Calu3 (cell line): Measurements from ENCODE around the gene TSC1. TPM values are rescaled to one million over a fixed set of nuclear protein-coding genes. Genes with fewer than 3 reads are reported as not detected.

Experiments used
- Bru-seq: library from RNA; stranded (reverse); fragments of 400-500 nt; gene quantifications from one replicate; lab custom pipeline; 2021; lab: Mats Ljungman, UMichigan
- BruChase-seq, 2 experiments: library from RNA; stranded (reverse); fragments of 400-500 nt; gene quantifications; one replicate each; lab custom pipeline; 2021; lab: Mats Ljungman, UMichigan
- BruUV-seq: library from RNA; stranded (reverse); fragments of 400-500 nt; replicated peaks from 2 replicates; lab custom pipeline; 2021; lab: Mats Ljungman, UMichigan
- CTCF ChIA-PET: fragments of 300-600 bp; sonication (Branson Sonifier 250); formaldehyde crosslinking; loops from one replicate; lab custom pipeline; 2022; ENCODE audit warnings: antibody characterized with exemption; lab: Charles Lee
- DNase-seq: peaks from one replicate; pipeline ENCODE4 v3.0.0; 2022
- H3K27ac Mint-ChIP-seq: one replicate; pipeline ENCODE4 v1.8.0; 2022; ENCODE audit warnings: mixed read lengths; ENCODE audit not compliant: unreplicated experiment
- H3K27me3 Mint-ChIP-seq: one replicate; pipeline ENCODE4 v1.8.0; 2022; ENCODE audit warnings: mixed read lengths; ENCODE audit not compliant: unreplicated experiment
- H3K36me3 Mint-ChIP-seq: one replicate; pipeline ENCODE4 v1.8.0; 2022; ENCODE audit warnings: mild to moderate bottlenecking, moderate library complexity, mixed read lengths; ENCODE audit not compliant: insufficient read depth, unreplicated experiment
- H3K4me1 Mint-ChIP-seq: one replicate; pipeline ENCODE4 v1.8.0; 2022; ENCODE audit warnings: mild to moderate bottlenecking, low read depth, mixed read lengths; ENCODE audit not compliant: unreplicated experiment
- H3K4me3 Mint-ChIP-seq: one replicate; pipeline ENCODE4 v1.8.0; 2022; ENCODE audit warnings: mild to moderate bottlenecking, low read depth, moderate library complexity, mixed read lengths; ENCODE audit not compliant: unreplicated experiment
- H3K9me3 Mint-ChIP-seq: one replicate; pipeline ENCODE4 v1.8.0; 2022; ENCODE audit warnings: low read depth, mixed read lengths; ENCODE audit not compliant: unreplicated experiment
- CTCF ChIP-seq: fragments of 200-600 bp; IDR thresholded peaks from one replicate; pipeline ENCODE4 v1.8.0; 2022; ENCODE audit warnings: antibody characterized with exemption; ENCODE audit not compliant: unreplicated experiment
- intact Hi-C: fragments of 100-400 bp; cut with micrococcal nuclease; formaldehyde crosslinking; loops from one replicate; pipeline ENCODE4 v1.10.0; 2022; ENCODE audit not compliant: unreplicated experiment
- long read RNA-seq: library from polyadenylated mRNA; stranded (forward); transcript quantifications from one replicate; pipeline ENCODE4 v2.0.0, GENCODE V29; 2022
- total RNA-seq: library from RNA; stranded (reverse); gene quantifications from 2 replicates; pipeline ENCODE4 v1.2.3, GENCODE V29; 2022

The TSC1 gene
- total RNA-seq, result 31.7 and 35.9 TPM in 2 replicates
- percentile 70 among the genes with signal in this experiment for Bru-seq, nascent RNA
- percentile 68 among the genes with signal in this experiment for BruChase-seq, experiment 1, labeled RNA remaining after a 6-hour chase
- percentile 74 among the genes with signal in this experiment for BruChase-seq, experiment 2, labeled RNA remaining after a 2-hour chase
- long read RNA-seq, partial matches to known transcripts, result 1 of 12 reads
- long read RNA-seq, other reads (novel, unspliced or antisense), result 8 of 12 reads

- no peaks in the 10 kb centered on the region for H3K9me3 Mint-ChIP-seq
These were observed at the start of gene TSC1 for GRCh38 chr9:132944294-132945185. TSC1 (minus strand) TSS chr9:132944616; CDS start chr9:132928872, 15,744 bp downstream.

GRCh38 chr9:132993511-132993939 is 49.1 kb upstream of the TSC1 start:
- Mint-ChIP-seq H3K36me3 (peaks cover 5% of the 10 kb centered on the region), H3K27ac (no peak overlapping the region), H3K9me3 (no peaks in the 10 kb centered on the region), H3K4me3 (no peak overlapping the region), H3K4me1 (peaks cover 18% of the 10 kb centered on the region), H3K27me3 (peaks cover 80% of the 10 kb centered on the region)
- BruUV-seq, result no TSS peak
- no peak for DNase-seq
- CTCF ChIA-PET, result interaction anchor here (1.1 to 1.2 kb wide), 2 partner anchors 9 to 29 kb away, joined by 3 to 4 read pairs; no protein-coding TSS in a partner anchor
- TF ChIP-seq CTCF, result no peak
- intact Hi-C loops, result no loop called here

More at GRCh38 chr9:132944294-132945185, at the start of gene TSC1:
- H3K27me3 Mint-ChIP-seq, result no peaks in the 10 kb centered on the region
- BruUV-seq, result no TSS peak
- CTCF ChIA-PET, result no interaction called here
- no peak for TF ChIP-seq CTCF
- intact Hi-C loops, result no loop called here
- H3K27ac Mint-ChIP-seq, result peak within 1 kb of the TSS; percentile 94
- H3K4me3 Mint-ChIP-seq, result peak within 1 kb of the TSS; percentile 78
- peaks cover 6% of the 10 kb centered on the region for H3K4me1 Mint-ChIP-seq
- H3K36me3 Mint-ChIP-seq, result peaks cover 22% of the 10 kb centered on the region
- peak; percentile 94 for DNase-seq

DNA sequence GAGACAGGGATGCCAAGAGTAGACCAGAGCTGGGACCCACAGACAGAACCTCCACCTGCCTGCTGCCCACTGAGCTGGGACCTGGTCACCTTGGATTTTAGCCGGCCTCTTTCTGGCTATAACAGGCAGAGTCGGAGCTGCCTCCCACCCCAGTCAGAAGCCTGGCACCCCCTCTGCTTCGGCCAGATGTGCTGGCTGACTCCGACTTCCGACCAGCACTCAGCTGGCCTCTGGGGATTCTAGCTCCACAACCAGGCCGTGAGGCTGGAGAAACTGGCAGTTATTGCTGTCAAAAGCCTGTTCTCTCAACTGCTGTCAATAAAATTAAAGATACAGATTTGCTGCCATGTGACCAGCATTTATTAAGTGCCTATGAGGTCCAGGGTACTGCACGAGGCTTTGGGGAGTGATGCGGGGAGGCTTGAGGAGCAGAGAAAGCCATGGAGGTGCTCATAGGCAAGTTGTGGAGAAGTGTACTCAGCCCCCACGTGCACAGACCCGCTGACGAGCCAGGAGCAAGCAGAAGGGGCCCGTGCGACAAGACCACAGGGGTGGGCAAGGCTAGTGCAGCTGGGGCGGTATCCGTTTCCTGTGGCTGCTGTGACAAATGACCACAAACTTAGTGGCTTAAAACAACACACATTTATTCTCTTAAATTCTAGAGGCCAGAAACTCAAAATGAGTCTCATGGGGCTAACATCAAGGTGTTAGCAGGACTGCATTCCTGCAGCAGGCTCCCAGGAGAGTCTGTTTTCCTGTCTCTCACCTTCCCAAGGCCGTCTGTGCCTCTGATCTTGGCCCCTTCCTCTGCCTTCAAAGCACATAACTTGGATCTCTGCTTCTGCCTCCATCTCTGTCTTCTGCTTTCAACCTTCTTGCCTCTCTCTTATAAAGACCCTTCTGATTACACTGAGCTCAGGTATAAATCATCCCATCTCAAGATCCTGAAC is 47.2 kb upstream of the TSC1 start:
- intact Hi-C loops, result no loop called here
- peaks cover 5% of the 10 kb centered on the region for H3K36me3 Mint-ChIP-seq
- no peak overlapping the region for H3K27ac Mint-ChIP-seq
- TF ChIP-seq CTCF, result no peak
- H3K9me3 Mint-ChIP-seq, result no peaks in the 10 kb centered on the region
- H3K4me1 Mint-ChIP-seq, result peaks cover 10% of the 10 kb centered on the region
- BruUV-seq, result no TSS peak
- H3K27me3 Mint-ChIP-seq, result peaks cover 85% of the 10 kb centered on the region
- CTCF ChIA-PET, result interaction anchor here (0.5 kb wide), 1 partner anchor 158 kb away, joined by 3 read pairs; no protein-coding TSS in a partner anchor
- H3K4me3 Mint-ChIP-seq, result no peak overlapping the region
- DNase-seq, result no peak
